ENCODE measurements around the gene BOLA2.
A peak's percentile ranks its signal among the peaks of the same experiment; 100 is the strongest.
"Not testable (repeated sequence)": the region's sequence is repeated elsewhere in the genome, so short reads cannot be mapped to it uniquely, and the experiment has no call there.

BOLA2 gene

DNA sequence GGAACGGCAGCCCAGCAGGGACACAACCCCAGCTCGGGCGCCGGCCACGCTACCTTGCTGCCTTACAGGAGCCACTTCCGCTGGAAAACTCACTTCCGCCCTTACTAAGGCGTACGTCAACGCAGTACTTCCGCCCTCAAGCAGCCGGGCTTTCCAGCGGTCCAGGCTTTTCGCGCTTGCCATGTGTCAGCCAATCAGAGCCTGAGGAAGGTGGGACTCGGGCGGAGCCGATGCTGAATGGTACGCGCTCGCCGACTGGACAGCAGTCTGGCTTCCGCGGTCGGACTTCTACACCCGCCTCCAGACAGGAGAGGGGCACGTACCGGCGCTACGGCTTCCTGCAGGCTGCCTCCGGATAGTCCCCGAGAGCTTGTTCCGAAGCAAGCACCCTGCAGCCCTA lies at the start of gene BOLA2, which contains the start of gene SLX1B:
BOLA2 (minus strand) TSS at position 83 of the 400 bp plus-strand sequence. CDS start 98 bp downstream, outside the sequence.
SLX1B (plus strand) TSS at position 265 of the 400 bp plus-strand sequence.
- DNase-seq (ENCODE audit: low read depth): not testable (repeated sequence)

GRCh38 chr16:29482276-29482675 lies 28.1 kb upstream of the BOLA2 start:
- not testable (repeated sequence) for DNase-seq (ENCODE audit: low read depth)

DNA sequence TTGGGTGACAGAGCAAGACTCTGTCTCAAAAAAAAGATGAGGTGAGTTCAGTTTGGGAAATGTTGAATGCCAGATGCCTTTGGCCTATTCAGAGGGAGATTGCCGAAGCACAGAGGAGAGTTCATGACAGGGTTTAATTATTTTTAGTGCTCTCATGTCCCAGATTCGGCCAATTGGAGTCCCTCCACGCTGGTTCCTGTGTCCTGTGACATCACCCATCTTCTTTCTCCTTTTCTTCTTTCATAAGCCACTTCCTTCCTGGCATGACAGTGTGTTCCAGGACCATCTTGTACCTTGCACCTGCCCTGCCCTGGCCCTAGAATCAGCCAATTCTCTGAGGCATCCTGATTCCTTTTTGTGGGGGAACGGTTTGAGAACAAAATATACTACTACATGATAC lies 17.9 kb upstream of the BOLA2 start:
- not testable (repeated sequence) for DNase-seq (ENCODE audit: low read depth)

GRCh38 chr16:29469660-29470059 lies 15.5 kb upstream of the BOLA2 start:
- not testable (repeated sequence) for DNase-seq (ENCODE audit: low read depth)

- not testable (repeated sequence) for DNase-seq (ENCODE audit: low read depth)
These were observed 13.7 kb upstream of the BOLA2 start for GRCh38 chr16:29467654-29468366.

DNA sequence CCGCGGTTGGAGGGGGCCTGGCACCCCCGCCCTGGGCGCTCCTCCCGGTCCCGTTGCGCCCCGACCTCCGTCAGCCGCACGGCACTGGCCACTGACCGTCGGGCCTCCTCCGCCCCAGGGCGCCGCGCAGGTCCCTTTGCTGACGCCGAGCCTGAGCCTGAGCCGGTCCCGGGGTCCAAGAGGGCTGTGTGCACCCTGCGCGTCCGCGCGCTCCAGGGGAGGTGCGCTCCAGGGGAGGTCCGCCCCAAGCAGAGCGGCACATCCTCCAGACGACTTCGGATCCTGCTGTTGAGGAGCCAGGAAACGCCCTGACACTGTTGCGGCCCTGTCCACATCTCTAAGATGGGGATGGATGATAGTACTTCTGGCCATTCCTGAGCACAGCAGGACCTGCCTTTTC lies 12.8 kb upstream of the BOLA2 start:
- not testable (repeated sequence) for DNase-seq (ENCODE audit: low read depth)

DNA sequence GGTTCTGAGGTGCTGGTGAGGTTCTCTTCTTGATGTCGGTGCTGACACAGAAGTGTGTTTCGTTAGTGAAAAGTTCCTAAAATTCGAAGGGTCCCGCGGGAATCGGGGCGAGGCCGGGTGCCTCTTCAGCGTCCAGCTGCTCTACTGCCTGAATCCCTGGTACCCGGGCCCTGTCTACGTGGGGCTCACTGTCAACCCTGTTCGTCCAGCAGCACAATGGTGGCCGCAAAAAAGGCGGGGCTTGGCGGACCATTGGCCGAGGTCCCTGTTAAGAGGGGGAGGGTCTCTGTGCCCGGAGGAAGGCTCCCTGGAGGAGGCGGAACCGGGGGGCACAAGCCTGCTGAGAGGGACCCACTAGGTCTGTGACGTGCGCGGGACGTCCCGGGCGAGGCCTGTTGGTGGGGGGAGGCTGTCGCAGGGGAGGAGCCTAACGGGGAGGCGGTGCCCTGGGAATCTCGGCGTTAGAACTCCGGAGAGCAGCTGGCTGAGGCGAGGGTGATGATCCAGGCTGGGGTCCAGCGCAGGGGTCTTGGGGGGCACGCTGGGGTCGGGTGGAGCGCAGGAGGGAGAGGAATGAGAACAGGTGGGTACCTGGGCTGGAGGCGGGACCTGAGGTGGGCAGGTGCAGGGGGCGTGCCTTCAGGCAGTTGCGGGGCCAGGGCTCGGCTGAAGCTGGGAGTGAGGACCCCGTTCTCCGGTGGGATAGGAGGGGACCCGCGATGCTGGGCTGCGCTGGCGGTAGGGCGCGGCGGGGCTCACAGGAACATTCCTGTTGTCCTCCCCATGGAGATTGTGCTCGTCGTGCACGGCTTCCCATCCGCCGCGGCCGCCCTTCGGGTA lies 12.1 kb upstream of the BOLA2 start:
- not testable (repeated sequence) for DNase-seq (ENCODE audit: low read depth)

- DNase-seq (ENCODE audit: low read depth): not testable (repeated sequence)
These were observed 6.5 kb upstream of the BOLA2 start for GRCh38 chr16:29460647-29461030.

- DNase-seq (ENCODE audit: low read depth): not testable (repeated sequence)
These were observed 5.8 kb upstream of the BOLA2 start, which contains the start of gene SULT1A4 for GRCh38 chr16:29459706-29460646. SULT1A4 (plus strand) TSS chr16:29459913; CDS start chr16:29461386, 1,473 bp downstream.

DNA sequence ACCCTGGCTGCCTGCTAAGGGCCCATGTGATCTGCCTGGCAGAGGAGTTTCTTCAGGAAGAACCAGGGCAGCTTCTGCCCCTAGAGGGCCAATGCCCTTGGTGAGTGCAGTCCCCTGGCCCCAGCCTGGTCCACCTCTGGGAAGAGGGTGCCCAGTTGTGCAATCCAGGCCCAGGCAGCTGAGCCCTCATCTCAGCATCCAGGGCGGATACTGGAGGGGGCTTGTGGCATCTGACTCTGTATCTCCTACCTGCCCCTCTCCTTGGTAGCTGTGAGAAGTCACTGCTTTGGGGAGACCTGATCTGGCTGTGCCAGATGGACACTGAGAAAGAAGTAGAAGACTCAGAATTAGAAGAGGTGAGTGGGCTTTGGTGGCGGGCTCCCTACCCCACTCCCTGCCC lies 3.5 kb upstream of the BOLA2 start:
- not testable (repeated sequence) for DNase-seq (ENCODE audit: low read depth)

- DNase-seq (ENCODE audit: low read depth): not testable (repeated sequence)
These were observed 677 bp upstream of the BOLA2 start for GRCh38 chr16:29454828-29455227.

- not testable (repeated sequence) for DNase-seq (ENCODE audit: low read depth)
These were observed 397 bp downstream of the BOLA2 start for GRCh38 chr16:29453754-29454153.

DNA sequence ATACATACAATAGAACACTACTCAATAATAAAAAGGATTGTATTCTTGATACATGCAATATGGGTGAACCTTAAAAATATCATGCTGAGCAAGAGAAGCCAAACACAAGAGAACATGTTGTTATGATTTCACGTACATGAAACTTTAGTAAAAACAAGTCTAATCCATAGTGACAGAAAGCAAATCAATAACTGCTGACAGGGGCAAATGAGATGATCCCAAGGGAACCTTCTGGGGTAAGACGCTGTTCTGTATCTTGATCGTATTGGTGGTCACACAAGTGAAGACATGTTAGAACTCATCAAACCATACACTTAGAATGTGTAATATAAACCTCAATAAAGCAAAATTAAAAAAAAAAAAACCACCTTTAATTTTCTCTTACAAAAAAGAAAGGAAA lies 28.8 kb downstream of the BOLA2 start:
- DNase-seq (ENCODE audit: low read depth): not testable (repeated sequence)

- DNase-seq (ENCODE audit: low read depth): not testable (repeated sequence)
These were observed 30.6 kb downstream of the BOLA2 start for GRCh38 chr16:29423587-29423986.

GRCh38 chr16:29405249-29405648 lies 48.9 kb downstream of the BOLA2 start:
- DNase-seq (ENCODE audit: low read depth): peak; percentile 88

Measured in amniotic epithelial cell (primary cell).